PC-3 (cell line): ENCODE results near the gene FBXL15.

Experiments used
- CTCF ChIP-seq: fragments of 300-600 bp; sonication (generic); conservative IDR thresholded peaks from 2 replicates; pipeline ENCODE4 v1.5.1; 2017; ENCODE audit warnings: antibody characterized with exemption, low read depth, mild to moderate bottlenecking, low read length
- EZH2phosphoT487 ChIP-seq: fragments of 300-600 bp; sonication (generic); IDR thresholded peaks from 2 replicates; pipeline ENCODE4 v1.6.1; 2018; ENCODE audit warnings: mild to moderate bottlenecking, antibody characterized with exemption, low read length, borderline replicate concordance

GRCh38 chr10:102379383-102379782 lies 41.3 kb upstream of the FBXL15 start:
- TF ChIP-seq CTCF: no peak
- TF ChIP-seq EZH2phosphoT487: no peak
